HL-60 (cell line): Measurements from ENCODE around the gene C19orf53.

Source experiments
- SPI1 ChIP-seq: IDR thresholded peaks from 2 replicates; pipeline ENCODE4 v1.6.1; 2012; ENCODE audit warnings: low read depth, mild to moderate bottlenecking, borderline replicate concordance
- TF ChIP-seq, protein P1 (sequence below): IDR thresholded peaks from one replicate; pipeline ENCODE4 v1.5.1; 2011; ENCODE audit warnings: low read length, control low read depth, inconsistent platforms; ENCODE audit not compliant: insufficient read depth

DNA sequence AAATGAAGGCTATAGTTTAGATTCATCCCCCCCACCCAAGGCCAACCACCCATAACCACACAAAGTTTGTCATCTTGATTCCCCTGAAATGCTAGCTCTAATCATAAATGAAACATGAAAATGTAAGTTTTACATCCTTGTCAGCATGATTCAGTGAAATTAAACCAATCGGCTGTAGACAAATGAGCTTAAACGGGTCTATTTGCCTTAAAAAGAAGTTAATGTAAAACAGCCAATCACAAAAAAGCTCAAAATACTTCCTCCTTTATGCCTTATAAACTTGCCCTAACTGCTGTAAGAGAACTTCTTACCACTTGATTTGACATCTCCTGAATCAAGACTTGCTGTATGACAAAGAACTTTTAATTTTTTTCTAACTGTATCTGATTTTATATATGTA, 44.4 kb upstream of the C19orf53 start:
- TF ChIP-seq, protein P1, sequence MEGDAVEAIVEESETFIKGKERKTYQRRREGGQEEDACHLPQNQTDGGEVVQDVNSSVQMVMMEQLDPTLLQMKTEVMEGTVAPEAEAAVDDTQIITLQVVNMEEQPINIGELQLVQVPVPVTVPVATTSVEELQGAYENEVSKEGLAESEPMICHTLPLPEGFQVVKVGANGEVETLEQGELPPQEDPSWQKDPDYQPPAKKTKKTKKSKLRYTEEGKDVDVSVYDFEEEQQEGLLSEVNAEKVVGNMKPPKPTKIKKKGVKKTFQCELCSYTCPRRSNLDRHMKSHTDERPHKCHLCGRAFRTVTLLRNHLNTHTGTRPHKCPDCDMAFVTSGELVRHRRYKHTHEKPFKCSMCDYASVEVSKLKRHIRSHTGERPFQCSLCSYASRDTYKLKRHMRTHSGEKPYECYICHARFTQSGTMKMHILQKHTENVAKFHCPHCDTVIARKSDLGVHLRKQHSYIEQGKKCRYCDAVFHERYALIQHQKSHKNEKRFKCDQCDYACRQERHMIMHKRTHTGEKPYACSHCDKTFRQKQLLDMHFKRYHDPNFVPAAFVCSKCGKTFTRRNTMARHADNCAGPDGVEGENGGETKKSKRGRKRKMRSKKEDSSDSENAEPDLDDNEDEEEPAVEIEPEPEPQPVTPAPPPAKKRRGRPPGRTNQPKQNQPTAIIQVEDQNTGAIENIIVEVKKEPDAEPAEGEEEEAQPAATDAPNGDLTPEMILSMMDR, result no peak
- TF ChIP-seq SPI1, result no peak
